Cardiac muscle cell (in vitro differentiated cells and primary cell): ENCODE results near the gene RPIA. TPM values are rescaled to one million over a fixed set of nuclear protein-coding genes. Genes with fewer than 3 reads are reported as not detected.
"Not testable (repeated sequence)": the region's sequence is repeated elsewhere in the genome, so short reads cannot be mapped to it uniquely, and the experiment has no call there.

Source experiments
- DNase-seq, 2 donors: peaks; one replicate each; pipeline versions ENCODE4 v3.0.0 to v3.0.0-alpha.2; 2010 to 2017; ENCODE audit warnings: low read depth in 1 of 2, low spot score in 1 of 2
- H3K27ac ChIP-seq: fragments of 200-600 bp; sonication (generic); 2 replicates; pipeline ENCODE4 v1.5.1; 2016
- H3K27me3 ChIP-seq: fragments of 200-600 bp; sonication (generic); 2 replicates; pipeline ENCODE4 v1.6.0; 2016; ENCODE audit warnings: control low read depth
- H3K36me3 ChIP-seq: fragments of 200-600 bp; sonication (generic); 2 replicates; pipeline ENCODE4 v1.5.1; 2016; ENCODE audit warnings: control low read depth
- H3K4me1 ChIP-seq: fragments of 200-600 bp; sonication (generic); 2 replicates; pipeline ENCODE4 v1.8.1; 2017; ENCODE audit warnings: low read depth, mild to moderate bottlenecking, mixed run types
- H3K4me3 ChIP-seq: fragments of 200-600 bp; sonication (generic); 2 replicates; pipeline ENCODE4 v1.5.1; 2016; ENCODE audit warnings: mild to moderate bottlenecking
- H3K9me3 ChIP-seq: fragments of 200-600 bp; sonication (generic); 2 replicates; pipeline ENCODE4 v1.5.1; 2017; ENCODE audit warnings: low read depth, mild to moderate bottlenecking, control low read depth
- polyA plus RNA-seq: library from polyadenylated mRNA; unstranded; fragments of >200 nt; fragmentation: Nextera tagmentation; extraction: Ambion mirVana; gene quantifications from 2 replicates; pipeline ENCODE4 v1.2.1, GENCODE V29; 2016
- total RNA-seq: library from RNA; depleted of rRNA; stranded (reverse); fragments of >200 nt; gene quantifications from 2 replicates; pipeline ENCODE4 v1.2.3, GENCODE V29; 2016
- TF ChIP-seq, protein P1 (sequence below): IDR thresholded peaks from 2 replicates; pipeline ENCODE4 v1.5.1; 2012; ENCODE audit warnings: low read depth, mild to moderate bottlenecking, low read length

The RPIA gene
- total and polyA plus RNA-seq, 2 experiments from 2014 or later: 8.8 to 19.5 TPM

DNA sequence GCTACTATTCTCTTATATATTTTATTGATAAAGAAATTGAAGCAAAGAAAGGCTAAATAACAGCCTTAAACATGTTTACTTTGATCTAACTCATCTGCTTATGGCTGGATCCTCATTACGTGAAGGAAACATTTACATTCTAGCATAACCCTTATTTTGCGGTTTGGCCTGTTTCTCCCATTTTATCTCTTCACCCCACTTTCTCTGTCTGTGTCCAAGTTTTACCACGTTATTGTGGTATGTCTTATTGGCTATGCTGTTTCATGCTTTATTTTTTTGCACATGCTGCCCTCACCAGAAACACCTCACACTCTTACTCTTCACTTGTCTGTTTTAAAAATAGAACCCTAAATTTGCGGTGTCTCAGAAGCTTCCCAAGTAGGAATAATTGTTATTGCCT, 78.5 kb downstream of the RPIA start:
- no peaks in the 10 kb centered on the region for H3K9me3 ChIP-seq
- no peak for DNase-seq
- H3K4me3 ChIP-seq: no peak overlapping the region
- TF ChIP-seq, protein P1, sequence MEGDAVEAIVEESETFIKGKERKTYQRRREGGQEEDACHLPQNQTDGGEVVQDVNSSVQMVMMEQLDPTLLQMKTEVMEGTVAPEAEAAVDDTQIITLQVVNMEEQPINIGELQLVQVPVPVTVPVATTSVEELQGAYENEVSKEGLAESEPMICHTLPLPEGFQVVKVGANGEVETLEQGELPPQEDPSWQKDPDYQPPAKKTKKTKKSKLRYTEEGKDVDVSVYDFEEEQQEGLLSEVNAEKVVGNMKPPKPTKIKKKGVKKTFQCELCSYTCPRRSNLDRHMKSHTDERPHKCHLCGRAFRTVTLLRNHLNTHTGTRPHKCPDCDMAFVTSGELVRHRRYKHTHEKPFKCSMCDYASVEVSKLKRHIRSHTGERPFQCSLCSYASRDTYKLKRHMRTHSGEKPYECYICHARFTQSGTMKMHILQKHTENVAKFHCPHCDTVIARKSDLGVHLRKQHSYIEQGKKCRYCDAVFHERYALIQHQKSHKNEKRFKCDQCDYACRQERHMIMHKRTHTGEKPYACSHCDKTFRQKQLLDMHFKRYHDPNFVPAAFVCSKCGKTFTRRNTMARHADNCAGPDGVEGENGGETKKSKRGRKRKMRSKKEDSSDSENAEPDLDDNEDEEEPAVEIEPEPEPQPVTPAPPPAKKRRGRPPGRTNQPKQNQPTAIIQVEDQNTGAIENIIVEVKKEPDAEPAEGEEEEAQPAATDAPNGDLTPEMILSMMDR: no peak
- H3K4me1 ChIP-seq: no peaks in the 10 kb centered on the region
- H3K36me3 ChIP-seq: no peaks in the 10 kb centered on the region
- H3K27me3 ChIP-seq: peaks cover 26% of the 10 kb centered on the region
- H3K27ac ChIP-seq: no peak overlapping the region

DNA sequence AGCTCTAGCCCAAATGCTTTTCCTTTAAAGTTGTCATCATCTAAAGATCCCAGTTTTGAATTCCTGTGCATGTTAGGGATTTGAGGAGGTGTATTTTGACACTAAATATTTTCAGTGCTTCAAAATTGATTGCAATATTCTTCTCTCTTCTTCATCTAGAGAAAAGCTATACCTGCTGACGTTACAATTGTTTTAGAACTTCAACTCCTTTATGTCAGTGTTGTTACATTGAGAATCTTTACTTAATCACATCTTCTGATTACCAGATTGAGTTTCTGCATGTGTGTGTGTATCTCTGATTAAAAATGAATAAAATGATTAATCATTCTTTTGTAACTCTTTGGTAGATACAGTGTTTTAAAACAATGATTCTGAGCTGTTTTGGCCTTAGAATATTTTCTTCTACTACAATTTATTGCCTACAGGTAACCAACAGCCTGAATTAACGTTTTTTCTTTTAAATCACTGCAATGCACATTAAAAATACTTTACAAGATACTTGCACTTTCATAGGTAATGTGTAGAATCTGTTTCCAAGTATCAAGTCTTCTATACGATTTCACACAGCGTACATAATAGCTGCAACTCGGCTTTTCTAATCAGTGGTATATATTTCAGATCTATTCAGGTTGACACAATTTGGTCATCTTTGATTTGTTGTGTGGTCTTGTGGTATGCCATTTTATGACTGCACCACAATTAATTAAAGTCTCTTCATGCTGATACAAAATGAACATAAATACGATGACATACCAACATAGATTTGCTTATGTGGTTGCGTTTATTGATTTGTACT, 82.0 kb downstream of the RPIA start:
- not testable (repeated sequence) for DNase-seq, H3K4me3 ChIP-seq, H3K4me1 ChIP-seq, H3K36me3 ChIP-seq, H3K27me3 ChIP-seq, H3K9me3 ChIP-seq, H3K27ac ChIP-seq

DNA sequence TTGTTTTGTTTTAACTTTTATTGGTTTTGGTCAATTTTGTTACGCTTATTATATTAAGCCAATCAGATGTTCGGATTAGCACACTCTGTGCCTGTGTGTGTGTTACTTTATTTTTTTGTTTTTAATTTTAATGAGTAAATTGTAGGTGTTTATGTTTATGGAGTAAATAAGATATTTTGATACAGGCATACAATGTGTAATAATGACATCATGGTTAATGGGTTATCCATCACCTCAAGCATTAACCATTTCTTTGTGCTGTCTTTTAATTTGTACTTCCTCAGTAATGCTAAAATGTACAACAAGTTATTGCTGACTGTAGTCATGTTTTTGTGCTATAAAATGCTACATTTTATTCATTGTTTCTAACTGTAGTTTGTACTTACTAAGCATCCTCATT, 97.7 kb downstream of the RPIA start:
- not testable (repeated sequence) for H3K27ac ChIP-seq, H3K9me3 ChIP-seq, H3K4me3 ChIP-seq, H3K27me3 ChIP-seq, DNase-seq, H3K4me1 ChIP-seq, H3K36me3 ChIP-seq

DNA sequence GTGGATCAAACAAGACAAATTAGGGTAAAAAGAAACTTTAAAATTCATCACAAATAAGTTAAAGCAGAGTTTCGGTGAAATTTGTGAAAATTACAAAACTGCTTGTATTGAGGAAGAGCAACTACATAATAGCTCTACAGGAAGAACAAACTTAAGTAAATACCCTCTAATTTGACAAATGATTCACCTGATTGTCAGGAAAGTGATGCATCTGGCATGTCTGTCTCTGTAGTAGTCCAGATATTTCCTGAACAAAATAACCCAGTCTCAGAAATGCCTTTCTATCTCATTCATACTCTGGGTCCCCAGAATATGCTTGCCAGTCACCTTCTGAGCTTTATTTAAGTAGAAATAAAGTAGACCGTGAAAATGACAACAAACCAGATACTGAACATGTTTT, 104.5 kb downstream of the RPIA start:
- not testable (repeated sequence) for H3K27me3 ChIP-seq, DNase-seq, H3K4me1 ChIP-seq, H3K9me3 ChIP-seq, H3K36me3 ChIP-seq, H3K4me3 ChIP-seq, H3K27ac ChIP-seq

DNA sequence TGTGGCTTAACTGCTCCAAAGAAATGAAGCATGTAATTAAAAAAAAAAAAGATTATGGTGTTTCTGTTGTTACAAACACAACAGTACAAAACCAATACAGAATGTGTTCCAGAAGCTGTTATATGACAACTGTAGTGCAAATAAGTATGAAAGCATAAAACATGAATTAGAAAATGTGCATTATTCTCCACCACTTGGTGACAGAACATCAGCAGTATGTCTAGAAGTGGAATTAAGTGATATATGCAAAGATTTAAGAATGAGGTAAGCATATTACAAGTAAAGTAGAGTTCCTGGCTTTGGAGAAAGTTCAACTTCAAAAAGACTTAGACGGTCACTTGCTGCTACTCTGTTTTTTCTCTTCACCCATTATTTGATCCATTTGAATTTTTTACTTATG, 105.0 kb downstream of the RPIA start:
- DNase-seq, H3K4me3 ChIP-seq, H3K4me1 ChIP-seq, H3K27me3 ChIP-seq, H3K9me3 ChIP-seq, H3K36me3 ChIP-seq, H3K27ac ChIP-seq: not testable (repeated sequence)

DNA sequence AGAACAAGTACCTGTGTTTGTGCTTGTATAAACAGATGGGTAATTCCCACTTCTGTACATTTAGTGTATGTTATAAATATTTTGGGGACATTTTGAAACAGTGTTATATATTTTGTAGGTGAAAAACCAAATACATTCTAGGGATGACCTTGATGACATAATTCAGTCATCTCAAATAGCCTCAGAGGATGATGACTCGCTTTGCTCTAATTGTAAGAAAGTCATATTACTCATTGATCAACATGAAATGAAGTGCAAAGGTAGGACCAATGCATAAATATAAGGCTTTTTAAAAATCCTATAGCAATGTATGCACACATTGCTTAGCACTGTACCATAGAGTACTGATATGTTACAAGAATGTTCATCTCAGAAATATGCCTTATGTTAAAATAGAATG, 105.7 kb downstream of the RPIA start:
- H3K27me3 ChIP-seq, H3K36me3 ChIP-seq, H3K4me3 ChIP-seq, H3K9me3 ChIP-seq, DNase-seq, H3K4me1 ChIP-seq, H3K27ac ChIP-seq: not testable (repeated sequence)

Other genes with a start within 250 kb of the RPIA start
- gene FOXI3, start 239.0 kb upstream of the RPIA start, total RNA-seq: not detected in 2 replicates
- gene FOXI3, start 239.0 kb upstream of the RPIA start, polyA plus RNA-seq: not detected in 2 replicates
- gene EIF2AK3, start 64.2 kb upstream of the RPIA start, total RNA-seq: 9.0 and 14.1 TPM in 2 replicates
- 6.4 and 8.1 TPM in 2 replicates for gene EIF2AK3, start 64.2 kb upstream of the RPIA start, polyA plus RNA-seq